Breast epithelium (tissue), 3 donors: ENCODE measurements around the gene BRF1.

Source experiments
- CTCF ChIP-seq, 3 donors: fragments of 450-650 bp; IDR thresholded peaks; one replicate each; pipeline ENCODE4 v1.5.1; 2016 to 2017; ENCODE audit warnings: antibody characterized with exemption in 3 of 3, mild to moderate bottlenecking in 3 of 3, moderate library complexity in 3 of 3
- POLR2A ChIP-seq: fragments of 450-650 bp; IDR thresholded peaks from one replicate; pipeline ENCODE4 v1.6.1; 2016; ENCODE audit warnings: antibody characterized with exemption, mild to moderate bottlenecking, moderate library complexity
- POLR2AphosphoS5 ChIP-seq, 3 donors: sonication (generic); formaldehyde crosslinking; IDR thresholded peaks; one replicate each; pipeline ENCODE4 v1.6.1; 2017; ENCODE audit warnings: antibody characterized with exemption in 3 of 3

- TF ChIP-seq POLR2AphosphoS5 (IDR thresholded peaks at IDR 0.05) = no peak
- TF ChIP-seq CTCF (IDR thresholded peaks at IDR 0.05) = no peak
- TF ChIP-seq POLR2A = no peak
These were observed 43.3 kb downstream of the BRF1 start for GRCh38 chr14:105257464-105257863.
